AG08395 (cell line): Measurements from ENCODE around the gene RBM15.

ENCODE experiments used
- DNase-seq: peaks from one replicate; pipeline ENCODE4 v3.0.0; 2012; ENCODE audit warnings: mixed read lengths, low spot score

RBM15 gene

DNA sequence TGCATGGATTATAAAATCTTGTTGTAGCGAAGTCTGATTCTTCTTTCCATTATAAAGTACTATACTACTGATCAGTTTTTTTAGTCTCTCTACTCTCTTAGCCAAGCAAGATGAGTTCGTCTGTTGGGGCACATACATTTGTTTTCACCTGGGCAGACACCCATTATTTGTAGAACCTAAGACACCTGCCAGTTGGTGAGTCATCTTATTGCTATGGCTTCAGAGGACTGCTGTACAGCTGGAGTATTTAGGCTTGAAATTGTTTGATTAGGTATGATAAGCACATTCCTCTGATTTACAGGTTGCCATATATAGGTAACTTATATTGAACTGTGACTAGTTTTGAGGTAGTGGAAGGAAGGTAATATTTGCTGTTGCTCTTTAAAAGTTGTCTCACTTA, 17.2 kb downstream of the RBM15 start:
- no peak for DNase-seq

DNA sequence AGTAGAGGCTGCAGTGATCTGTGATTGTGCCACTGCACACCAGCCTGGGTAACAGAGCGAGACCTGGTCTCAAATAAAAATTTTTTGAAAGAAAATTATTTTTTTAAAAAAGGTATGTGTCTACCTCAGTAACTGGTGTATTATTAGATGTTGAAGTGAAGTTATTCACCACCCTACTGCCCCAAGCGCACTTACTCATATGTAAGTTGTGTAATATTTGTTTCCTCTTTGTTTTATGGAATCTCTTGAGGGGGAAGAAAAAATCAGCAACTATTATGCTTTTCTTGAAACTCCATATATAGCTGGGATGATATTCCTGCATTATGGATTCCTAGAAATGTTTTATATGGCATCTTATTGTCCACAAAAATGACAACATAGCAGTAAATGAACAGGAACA, 21.3 kb downstream of the RBM15 start:
- DNase-seq = no peak

DNA sequence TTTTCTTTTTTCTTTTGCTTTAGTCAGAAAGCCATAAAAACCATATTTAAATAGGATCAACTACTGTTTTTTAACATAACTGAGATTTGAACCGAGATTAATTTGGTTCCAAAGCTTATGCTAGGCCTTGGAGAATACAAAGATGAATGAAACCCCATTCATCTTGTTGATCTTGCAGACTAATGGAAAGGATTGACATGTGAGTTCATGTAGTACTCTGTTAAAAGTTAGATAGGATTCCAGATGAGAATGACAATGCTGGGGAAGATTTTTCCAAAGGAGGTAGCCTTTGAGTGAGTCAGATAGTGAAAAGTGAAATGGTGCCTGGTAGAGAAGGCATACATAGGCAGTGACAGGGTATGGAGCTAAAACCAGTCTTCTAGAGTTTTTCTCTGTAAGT, 22.7 kb downstream of the RBM15 start:
- no peak for DNase-seq

- no peak for DNase-seq
These were observed 25.0 kb downstream of the RBM15 start for GRCh38 chr1:110364221-110364620.

DNA sequence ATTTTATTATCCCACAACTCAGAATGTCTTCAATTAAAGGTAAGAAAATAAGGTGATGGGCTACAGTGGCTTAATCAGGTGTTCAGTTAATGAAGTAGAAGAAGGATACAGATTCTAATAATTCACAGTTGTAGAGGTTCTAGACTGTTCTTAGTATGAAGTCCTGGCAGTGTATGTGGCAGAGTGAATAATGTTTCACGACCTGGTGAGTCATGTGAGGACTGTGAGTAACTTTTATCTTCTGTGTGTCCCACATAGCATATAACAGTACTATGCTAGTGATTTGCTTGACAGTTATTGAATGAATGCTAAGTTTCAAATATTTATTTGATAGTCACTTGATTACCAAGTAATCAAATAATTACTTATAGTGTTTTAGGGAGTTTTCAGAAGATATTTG, 31.6 kb downstream of the RBM15 start:
- DNase-seq = peak; percentile 72

GRCh38 chr1:110375490-110375889, 36.3 kb downstream of the RBM15 start:
- no peak for DNase-seq

DNA sequence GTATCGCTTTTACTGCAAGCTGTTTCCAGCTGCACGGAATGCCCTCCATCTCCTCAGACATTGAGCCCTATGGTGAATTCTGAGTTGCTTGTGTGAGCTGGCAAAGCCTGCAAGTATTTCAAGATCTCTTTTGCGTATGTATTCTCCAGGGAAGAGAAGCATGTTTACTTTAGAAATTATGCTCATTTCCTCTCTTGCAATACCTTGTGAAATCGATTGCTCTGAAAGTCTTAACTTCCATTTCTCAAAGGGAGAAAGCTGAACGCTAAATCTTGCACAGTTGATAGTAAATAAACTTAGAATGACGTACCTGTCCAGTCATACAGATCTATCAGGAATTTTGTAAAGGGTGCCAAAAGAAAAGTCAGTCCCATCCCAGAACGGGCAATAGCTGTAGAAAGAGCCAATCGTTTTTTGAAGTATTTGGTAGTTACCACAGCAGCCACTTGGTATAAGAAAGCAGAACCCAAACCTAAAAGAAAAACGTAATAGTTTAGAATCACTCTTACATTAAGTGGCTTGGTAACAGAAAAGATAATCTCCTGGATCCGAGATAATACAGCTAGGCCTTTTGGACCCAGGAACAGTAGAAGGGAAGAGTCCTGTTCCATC, 41.6 kb downstream of the RBM15 start:
- no peak for DNase-seq

DNA sequence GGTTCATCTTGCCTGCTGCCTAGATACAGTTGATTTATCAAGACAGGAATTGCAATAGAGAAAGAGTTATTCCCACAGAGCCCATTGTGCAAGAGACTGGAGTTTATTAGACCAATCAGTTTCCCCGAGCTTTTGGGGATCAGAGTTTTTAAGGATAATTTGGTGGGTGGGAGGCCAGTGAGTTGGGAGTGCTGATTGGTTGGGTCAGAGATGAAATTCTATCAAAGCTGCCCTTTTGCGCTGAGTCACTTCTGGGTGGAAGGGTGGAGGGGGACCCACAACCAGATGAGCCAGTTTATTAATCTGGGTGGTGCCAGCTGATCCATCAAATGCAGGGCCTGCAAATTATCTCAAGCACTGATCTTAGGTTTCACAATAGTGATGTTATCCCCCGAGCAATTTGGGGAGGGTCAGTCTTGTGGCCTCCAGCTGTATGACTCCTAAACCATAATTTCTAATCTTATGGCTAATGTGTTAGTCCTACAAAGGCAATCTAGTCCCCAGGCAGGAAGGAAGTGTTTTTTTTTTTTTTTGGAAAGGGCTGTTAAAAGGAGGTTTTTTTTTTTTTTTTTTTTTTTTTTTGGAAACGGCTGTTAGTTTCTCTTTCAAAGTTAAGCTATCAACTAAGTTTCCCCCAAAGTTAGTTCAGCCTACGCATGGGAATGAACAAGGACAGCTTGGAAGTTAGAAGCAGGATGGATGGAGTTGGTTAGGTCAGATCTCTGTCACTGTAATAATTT, 44.2 kb downstream of the RBM15 start:
- DNase-seq = no peak

- DNase-seq = no peak
These were observed 45.6 kb downstream of the RBM15 start for GRCh38 chr1:110384581-110385321.

- no peak for DNase-seq
These were observed 46.2 kb downstream of the RBM15 start for GRCh38 chr1:110385369-110385768.

DNA sequence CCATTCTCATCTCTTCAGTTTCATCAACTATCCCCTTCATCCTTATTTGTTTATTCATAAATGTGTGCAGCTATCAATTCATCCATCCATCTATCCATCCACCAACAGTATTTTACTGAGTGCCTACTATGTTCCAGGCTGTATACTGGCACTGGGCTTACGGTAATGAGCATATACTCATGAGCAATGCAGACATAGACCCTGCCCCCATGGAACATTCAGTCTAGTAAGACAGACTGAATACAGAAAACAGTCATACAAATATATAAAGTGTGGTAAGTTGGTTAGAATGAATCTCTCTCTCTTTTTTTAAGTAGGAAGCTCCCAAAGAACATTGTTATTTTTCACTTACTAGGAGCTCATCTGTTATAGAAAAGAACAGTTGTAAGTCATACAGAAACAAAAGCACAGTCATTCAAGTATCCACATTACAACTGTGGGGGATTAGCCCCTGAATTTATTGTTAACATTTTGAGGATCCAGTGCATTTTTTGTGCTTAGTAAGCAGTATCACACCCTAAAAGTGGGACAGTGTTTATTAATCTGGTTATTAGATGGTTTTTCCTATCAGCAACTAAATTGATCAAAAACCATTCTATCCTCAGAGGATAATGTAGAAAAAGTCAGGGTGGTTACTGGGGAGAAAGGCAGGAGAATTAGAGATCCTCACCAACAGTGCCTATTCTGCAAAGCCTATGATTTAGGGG, 48.0 kb downstream of the RBM15 start:
- no peak for DNase-seq

DNA sequence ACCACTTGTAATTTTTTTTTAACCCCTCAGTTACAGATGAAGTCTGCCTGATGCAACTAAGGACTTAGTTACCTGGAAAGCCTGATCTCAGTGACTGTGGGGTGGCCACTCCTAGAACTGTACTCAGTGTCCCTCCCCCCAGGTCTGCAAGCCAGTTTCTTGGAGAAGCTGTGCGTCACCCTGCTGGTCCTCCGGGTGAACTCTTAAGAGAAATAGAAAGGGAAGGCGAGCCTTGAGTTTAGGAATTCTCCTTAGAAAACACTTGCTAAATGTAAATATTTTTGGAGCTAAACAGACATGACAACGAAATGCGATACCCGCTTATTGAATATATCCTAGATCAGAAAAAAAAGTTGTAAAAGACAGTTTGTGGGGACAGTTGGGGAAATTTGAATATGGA, 50.9 kb downstream of the RBM15 start:
- peak; percentile 82 for DNase-seq

- peak; percentile 70 for DNase-seq
These were observed 51.6 kb downstream of the RBM15 start, which contains the start of gene SLC16A4 for GRCh38 chr1:110390692-110391245. Gene SLC16A4, minus strand, starts transcription at chr1:110391026. Its CDS starts 1,703 bp downstream, at chr1:110389323.

DNA sequence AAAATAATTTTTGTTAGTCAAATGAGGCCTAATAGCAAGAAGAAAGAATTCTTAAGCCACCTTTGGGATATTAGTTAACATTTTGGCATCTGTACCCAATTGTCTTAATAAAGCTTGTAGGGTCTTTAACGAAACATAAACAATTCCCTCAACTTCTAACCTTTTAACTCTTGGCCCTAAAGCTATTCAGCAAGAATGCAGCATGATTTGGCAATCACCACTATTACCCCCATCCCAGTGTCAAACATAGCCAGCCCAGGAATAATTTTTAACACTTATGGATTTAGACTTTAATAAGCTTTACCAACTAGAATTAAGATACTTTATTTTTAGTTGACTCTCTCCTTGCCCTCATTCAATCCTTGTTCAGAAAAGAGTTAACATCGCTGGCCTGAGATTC, 54.1 kb downstream of the RBM15 start:
- no peak for DNase-seq

- peak; percentile 57 for DNase-seq
These were observed 54.7 kb downstream of the RBM15 start for GRCh38 chr1:110393691-110394492.

DNA sequence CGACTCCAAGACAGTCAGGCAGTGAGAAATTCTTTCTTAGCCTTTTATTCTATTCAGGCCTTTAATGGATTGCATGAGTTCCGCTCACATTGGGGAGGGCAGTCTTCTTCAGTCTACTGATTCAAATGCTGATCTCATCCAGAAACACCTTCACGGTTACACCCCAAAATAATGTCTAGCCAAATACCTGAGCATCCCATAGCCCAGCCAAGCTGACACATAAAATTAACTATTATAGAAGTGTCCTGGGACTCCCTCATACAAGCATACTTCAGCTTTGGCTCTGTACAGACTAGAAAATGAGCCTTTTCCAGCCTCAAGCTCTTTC, 55.3 kb downstream of the RBM15 start:
- no peak for DNase-seq
